K562 (cell line): ENCODE data around the gene IFI30. TPM values are rescaled to one million over a fixed set of nuclear protein-coding genes. Genes with fewer than 3 reads are reported as not detected.
A peak's percentile ranks its signal among the peaks of the same experiment; 100 is the strongest.

Experiments used
- EWSR1 ChIP-seq: fragments of 450-650 bp; IDR thresholded peaks from 2 replicates; pipeline ENCODE4 v1.6.1; 2018; ENCODE audit warnings: borderline replicate concordance, mild to moderate bottlenecking, low read depth, moderate library complexity; ENCODE audit not compliant: partially characterized antibody
- EZH2 ChIP-seq: IDR thresholded peaks from 2 replicates; pipeline ENCODE4 v1.6.1; 2012; ENCODE audit warnings: low read depth, mild to moderate bottlenecking, inconsistent platforms, low read length, borderline replicate concordance
- FOXK2 ChIP-seq, 2 experiments: fragments of 450-650 bp; IDR thresholded peaks in 1 of 2; conservative IDR thresholded peaks in 1 of 2; 2 replicates each; pipeline ENCODE4 v1.6.1; 2016; ENCODE audit warnings: low read depth in 2 of 2, mild to moderate bottlenecking in 1 of 2
- KLF13 ChIP-seq: fragments of 450-650 bp; IDR thresholded peaks from 2 replicates; pipeline ENCODE4 v1.6.1; 2016; ENCODE audit warnings: missing genetic modification characterization, low read depth, mild to moderate bottlenecking, missing compliant biosample characterization, moderate library complexity, borderline replicate concordance
- MAFG ChIP-seq: fragments of 450-650 bp; conservative IDR thresholded peaks from 2 replicates; pipeline ENCODE4 v1.6.1; 2016; ENCODE audit warnings: missing genetic modification characterization, missing compliant biosample characterization
- NFE2L1 ChIP-seq: fragments of 450-650 bp; IDR thresholded peaks from 2 replicates; pipeline ENCODE4 v1.6.1; 2016; ENCODE audit warnings: missing genetic modification characterization, low read depth, mild to moderate bottlenecking, missing compliant biosample characterization, moderate library complexity, borderline replicate concordance
- PHF8 ChIP-seq: fragments of 200-600 bp; sonication (generic); IDR thresholded peaks from 2 replicates; pipeline ENCODE4 v1.6.1; 2012; ENCODE audit warnings: mixed run types, mild to moderate bottlenecking, inconsistent platforms, low read length, moderate library complexity, borderline replicate concordance
- PHTF2 ChIP-seq: fragments of 250-450 bp; sonication (Bioruptor Pico); IDR thresholded peaks from 2 replicates; pipeline ENCODE4 v1.5.0; 2021; ENCODE audit warnings: mild to moderate bottlenecking
- RBFOX2 ChIP-seq: fragments of 200-400 bp; formaldehyde crosslinking; IDR thresholded peaks from 2 replicates; pipeline ENCODE4 v1.6.1; 2017; ENCODE audit warnings: low read depth, mild to moderate bottlenecking, low read length, moderate library complexity
- SMAD4 ChIP-seq: fragments of 250-450 bp; sonication (Bioruptor Pico); conservative IDR thresholded peaks from 2 replicates; pipeline ENCODE4 v1.8.0; 2021; ENCODE audit warnings: inconsistent platforms, mild to moderate bottlenecking, moderate library complexity
- SRSF3 ChIP-seq: fragments of 200-400 bp; formaldehyde crosslinking; IDR thresholded peaks from 2 replicates; pipeline ENCODE4 v1.6.1; 2016; ENCODE audit warnings: mild to moderate bottlenecking, low read length, moderate library complexity; ENCODE audit not compliant: insufficient read depth
- TAF9B ChIP-seq: fragments of 450-650 bp; IDR thresholded peaks from 2 replicates; pipeline ENCODE4 v1.6.1; 2018; ENCODE audit warnings: mild to moderate bottlenecking; ENCODE audit not compliant: partially characterized antibody
- TFAM ChIP-seq: fragments of 250-450 bp; sonication (Bioruptor Pico); conservative IDR thresholded peaks from 2 replicates; pipeline ENCODE4 v1.5.0; 2021; ENCODE audit warnings: mild to moderate bottlenecking, moderate library complexity
- TRIM25 ChIP-seq: fragments of 450-650 bp; IDR thresholded peaks from 2 replicates; pipeline ENCODE4 v1.7.0; 2016; ENCODE audit warnings: borderline replicate concordance
- TSC22D4 ChIP-seq: fragments of 450-650 bp; IDR thresholded peaks from 2 replicates; pipeline ENCODE4 v1.6.1; 2016; ENCODE audit warnings: missing genetic modification characterization, missing biosample characterization, control low read depth
- U2AF2 ChIP-seq: fragments of 200-400 bp; formaldehyde crosslinking; optimal IDR thresholded peaks from 2 replicates; pipeline ENCODE3; 2017; ENCODE audit warnings: low read depth, mild to moderate bottlenecking, low read length
- USF1 ChIP-seq: sonication (generic); formaldehyde crosslinking; IDR thresholded peaks from 2 replicates; pipeline ENCODE4 v1.9.0; 2022; ENCODE audit warnings: mild to moderate bottlenecking, missing genetic modification reagents
- ZNF12 ChIP-seq: sonication (generic); formaldehyde crosslinking; IDR thresholded peaks from 2 replicates; pipeline ENCODE4 v1.4.0; 2020; ENCODE audit warnings: mild to moderate bottlenecking, missing genetic modification reagents
- ZNF134 ChIP-seq: fragments of 250-450 bp; sonication (Bioruptor Pico); conservative IDR thresholded peaks from 2 replicates; pipeline ENCODE4 v1.4.0; 2020
- ZNF165 ChIP-seq: fragments of 250-450 bp; sonication (Bioruptor Pico); IDR thresholded peaks from 2 replicates; pipeline ENCODE4 v1.4.0; 2020; ENCODE audit warnings: borderline replicate concordance
- ZNF277 ChIP-seq: fragments of 250-450 bp; sonication (Bioruptor Pico); IDR thresholded peaks from 2 replicates; pipeline ENCODE4 v1.8.0; 2022; ENCODE audit warnings: inconsistent platforms, mild to moderate bottlenecking, moderate library complexity, borderline replicate concordance
- ZNF655 ChIP-seq: fragments of 250-450 bp; sonication (Bioruptor Pico); IDR thresholded peaks from 2 replicates; pipeline ENCODE4 v1.5.0; 2021
- ZNF780A ChIP-seq: fragments of 250-450 bp; sonication (Bioruptor Pico); IDR thresholded peaks from 2 replicates; pipeline ENCODE4 v1.5.0; 2021; ENCODE audit warnings: mild to moderate bottlenecking
- polyA plus RNA-seq, 8 experiments: library from polyadenylated mRNA; depleted of rRNA in 4 of 8; stranded (reverse) in 5 of 8; unstranded in 3 of 8; fragments of >200 nt; fragmentation: Nextera tagmentation in 2 of 8; fragmentation: Illumina TruSeq in 1 of 8; extraction: Ambion mirVana in 2 of 8; extraction: Trizol in 1 of 8; gene quantifications; 2 replicates each; pipeline versions ENCODE4 v1.2.1 to v1.2.3, GENCODE V29; 2011 to 2014; ENCODE audit warnings: inconsistent platforms in 1 of 8, missing spikeins in 1 of 8
- total RNA-seq, 7 experiments: library from RNA; depleted of rRNA in 6 of 7; stranded (reverse); fragments of >200 nt in 6 of 7; fragmentation: Illumina TruSeq in 2 of 7; extraction: Trizol in 2 of 7; gene quantifications; 2 replicates each; pipeline versions ENCODE4 v1.2.1 to v1.2.3, GENCODE V29; 2011 to 2021; ENCODE audit warnings: low replicate concordance in 1 of 7

The IFI30 gene
- total and polyA plus RNA-seq, 9 of the 15 experiments (the other 6 are each of a cell fraction or from before 2014, with no cell fraction given): 63.7 to 430 (median 109) TPM

- TF ChIP-seq ZNF165 (CRISPR knock-in tag): no peak
- TF ChIP-seq ZNF134: no peak
- TF ChIP-seq ZNF655 (CRISPR knock-in tag): no peak
- TF ChIP-seq TFAM (CRISPR knock-in tag): no peak
- no peak for TF ChIP-seq EZH2
- TF ChIP-seq SMAD4 (CRISPR knock-in tag): peak; percentile 82
- TF ChIP-seq ZNF12 (CRISPR knock-in tag): no peak
- TF ChIP-seq ZNF780A (CRISPR knock-in tag): no peak
- no peak for TF ChIP-seq ZNF277 (CRISPR knock-in tag)
- peak; percentile 69 to 73; a peak in 3 of 4 replicates for TF ChIP-seq FOXK2 (conservative IDR thresholded peaks at IDR 0.05 in 1 of 2, IDR thresholded peaks at IDR 0.05 in 1 of 2; ENCODE audit: low read depth in 2 of 2)
- TF ChIP-seq TAF9B: no peak
- TF ChIP-seq PHF8: peak; percentile 74; the same call in 1 of the 2 replicates
- TF ChIP-seq TSC22D4 (tag): no peak
- TF ChIP-seq EWSR1: no peak
- TF ChIP-seq NFE2L1 (tag): no peak
- TF ChIP-seq PHTF2 (CRISPR knock-in tag): no peak
- TF ChIP-seq RBFOX2: peak; percentile 79
- TF ChIP-seq TRIM25: 0 out of 2 replicates have a peak, but pooled peaks have one; percentile 67
- no peak for TF ChIP-seq MAFG (tag)
- peak; percentile 39; the same call in 1 of the 2 replicates for TF ChIP-seq USF1 (CRISPR knock-in tag)
- TF ChIP-seq SRSF3: no peak
- peak; percentile 68; the same call in 1 of the 2 replicates for TF ChIP-seq KLF13 (tag)
- no peak for TF ChIP-seq U2AF2
These were observed 50.4 kb downstream of the IFI30 start (continued) for GRCh38 chr19:18223860-18224524.
